SK-N-SH (cell line): ENCODE data around the gene ACOXL.

ENCODE experiments used
- JUND ChIP-seq: IDR thresholded peaks from 2 replicates; pipeline ENCODE4 v1.4.0; 2012
- RAD21 ChIP-seq: IDR thresholded peaks from 2 replicates; pipeline ENCODE4 v1.6.1; 2012; ENCODE audit warnings: mild to moderate bottlenecking, low read length
- REST ChIP-seq: IDR thresholded peaks from 2 replicates; pipeline ENCODE4 v1.6.1; 2012; ENCODE audit warnings: mild to moderate bottlenecking, low read depth, low read length, moderate library complexity
- SIN3A ChIP-seq: IDR thresholded peaks from 2 replicates; pipeline ENCODE4 v1.6.1; 2012; ENCODE audit warnings: low read depth, mild to moderate bottlenecking, low read length, moderate library complexity, borderline replicate concordance
- TEAD4 ChIP-seq: IDR thresholded peaks from 2 replicates; pipeline ENCODE4 v1.4.0; 2012; ENCODE audit warnings: mild to moderate bottlenecking, borderline replicate concordance; ENCODE audit not compliant: insufficient read depth
- YY1 ChIP-seq: IDR thresholded peaks from 2 replicates; pipeline ENCODE4 v1.4.0; 2012; ENCODE audit warnings: low read depth, mild to moderate bottlenecking
- TF ChIP-seq, protein P1 (sequence below): fragments of 200-600 bp; sonication (generic); IDR thresholded peaks from 2 replicates; pipeline ENCODE4 v1.6.1; 2017; ENCODE audit warnings: antibody characterized with exemption, mild to moderate bottlenecking, moderate library complexity

GRCh38 chr2:110818767-110819481 lies 86.6 kb downstream of the ACOXL start:
- TF ChIP-seq, protein P1, sequence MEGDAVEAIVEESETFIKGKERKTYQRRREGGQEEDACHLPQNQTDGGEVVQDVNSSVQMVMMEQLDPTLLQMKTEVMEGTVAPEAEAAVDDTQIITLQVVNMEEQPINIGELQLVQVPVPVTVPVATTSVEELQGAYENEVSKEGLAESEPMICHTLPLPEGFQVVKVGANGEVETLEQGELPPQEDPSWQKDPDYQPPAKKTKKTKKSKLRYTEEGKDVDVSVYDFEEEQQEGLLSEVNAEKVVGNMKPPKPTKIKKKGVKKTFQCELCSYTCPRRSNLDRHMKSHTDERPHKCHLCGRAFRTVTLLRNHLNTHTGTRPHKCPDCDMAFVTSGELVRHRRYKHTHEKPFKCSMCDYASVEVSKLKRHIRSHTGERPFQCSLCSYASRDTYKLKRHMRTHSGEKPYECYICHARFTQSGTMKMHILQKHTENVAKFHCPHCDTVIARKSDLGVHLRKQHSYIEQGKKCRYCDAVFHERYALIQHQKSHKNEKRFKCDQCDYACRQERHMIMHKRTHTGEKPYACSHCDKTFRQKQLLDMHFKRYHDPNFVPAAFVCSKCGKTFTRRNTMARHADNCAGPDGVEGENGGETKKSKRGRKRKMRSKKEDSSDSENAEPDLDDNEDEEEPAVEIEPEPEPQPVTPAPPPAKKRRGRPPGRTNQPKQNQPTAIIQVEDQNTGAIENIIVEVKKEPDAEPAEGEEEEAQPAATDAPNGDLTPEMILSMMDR, result no peak
- no peak for TF ChIP-seq SIN3A
- TF ChIP-seq JUND, result no peak
- TF ChIP-seq TEAD4, result no peak
- peak; percentile 25; the same call in 1 of the 2 replicates for TF ChIP-seq RAD21
- no peak for TF ChIP-seq YY1
- no peak for TF ChIP-seq REST
